GM18861 (cell line): ENCODE data around the gene SHROOM4.

Source experiments
- ATAC-seq: cut with Tn5 transposase; IDR thresholded peaks from one replicate; pipeline ENCODE4 v1.9.1; 2021; ENCODE audit not compliant: unreplicated experiment

The SHROOM4 gene

GRCh38 chrX:50787099-50787498 is 26.9 kb downstream of the SHROOM4 start:
- no peak for ATAC-seq

GRCh38 chrX:50780144-50780543 is 33.9 kb downstream of the SHROOM4 start:
- no peak for ATAC-seq

GRCh38 chrX:50779694-50780093 is 34.3 kb downstream of the SHROOM4 start:
- ATAC-seq, result no peak

- no peak for ATAC-seq
These were observed 35.7 kb downstream of the SHROOM4 start for GRCh38 chrX:50778272-50778671.

- ATAC-seq, result no peak
These were observed 37.7 kb downstream of the SHROOM4 start for GRCh38 chrX:50776248-50776647.

GRCh38 chrX:50771382-50771781 is 42.6 kb downstream of the SHROOM4 start:
- no peak for ATAC-seq

GRCh38 chrX:50770702-50771101 is 43.3 kb downstream of the SHROOM4 start:
- no peak for ATAC-seq

- no peak for ATAC-seq
These were observed 44.5 kb downstream of the SHROOM4 start for GRCh38 chrX:50769389-50770063.

- no peak for ATAC-seq
These were observed 45.2 kb downstream of the SHROOM4 start for GRCh38 chrX:50768801-50769200.

GRCh38 chrX:50765986-50766385 is 48.0 kb downstream of the SHROOM4 start:
- ATAC-seq, result no peak

GRCh38 chrX:50762578-50762977 is 51.4 kb downstream of the SHROOM4 start:
- ATAC-seq, result no peak

- ATAC-seq, result no peak
These were observed 57.7 kb downstream of the SHROOM4 start for GRCh38 chrX:50756276-50756675.

GRCh38 chrX:50751091-50751490 is 62.9 kb downstream of the SHROOM4 start:
- ATAC-seq, result no peak

GRCh38 chrX:50747471-50747900 is 66.5 kb downstream of the SHROOM4 start:
- ATAC-seq, result no peak

GRCh38 chrX:50736656-50737055 is 77.3 kb downstream of the SHROOM4 start:
- ATAC-seq, result no peak

GRCh38 chrX:50726296-50726695 is 87.7 kb downstream of the SHROOM4 start:
- ATAC-seq, result no peak

- no peak for ATAC-seq
These were observed 88.7 kb downstream of the SHROOM4 start for GRCh38 chrX:50725310-50725709.

GRCh38 chrX:50723006-50723405 is 91.0 kb downstream of the SHROOM4 start:
- ATAC-seq, result no peak

- no peak for ATAC-seq
These were observed 92.1 kb downstream of the SHROOM4 start for GRCh38 chrX:50721764-50722521.

GRCh38 chrX:50719614-50720013 is 94.4 kb downstream of the SHROOM4 start:
- ATAC-seq, result no peak

- no peak for ATAC-seq
These were observed 95.2 kb downstream of the SHROOM4 start for GRCh38 chrX:50718776-50719175.

GRCh38 chrX:50716706-50717105 is 97.3 kb downstream of the SHROOM4 start:
- no peak for ATAC-seq

- no peak for ATAC-seq
These were observed 101.2 kb downstream of the SHROOM4 start for GRCh38 chrX:50712777-50713176.
